ENCODE data around the gene SEC11C.
"Not testable (repeated sequence)": the region's sequence is repeated elsewhere in the genome, so short reads cannot be mapped to it uniquely, and the experiment has no call there.

The SEC11C gene

GRCh38 chr18:59139615-59140301, at the start of gene SEC11C:
TSS of gene SEC11C (plus strand) at chr18:59139884. CDS start at chr18:59139949, 65 bp downstream.
- peak; percentile 93 for DNase-seq (ENCODE audit: low read depth, low spot score)

GRCh38 chr18:59090966-59091603, 48.6 kb upstream of the SEC11C start:
- no peak for DNase-seq (ENCODE audit: low read depth, low spot score)

DNA sequence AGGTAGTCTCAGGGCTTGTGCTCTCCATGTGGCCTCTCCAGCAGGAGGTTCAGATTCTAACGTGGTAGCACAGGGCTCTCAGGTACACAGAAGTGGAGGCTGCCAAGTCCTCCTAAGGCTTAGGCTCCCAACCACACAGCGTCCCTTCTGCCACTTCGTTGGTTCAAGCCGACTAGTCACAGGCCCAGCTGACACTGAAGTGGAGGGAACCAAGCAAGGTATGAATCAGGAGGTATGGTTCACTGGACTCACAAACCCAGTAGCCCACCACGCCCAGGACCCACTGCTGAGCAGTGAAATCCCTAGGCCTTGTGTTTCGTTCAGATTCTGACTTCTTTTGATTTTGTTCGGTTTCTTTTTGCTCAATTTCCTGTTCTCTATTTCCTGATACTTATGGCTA, 46.0 kb upstream of the SEC11C start:
- no peak for DNase-seq (ENCODE audit: low read depth, low spot score)

DNA sequence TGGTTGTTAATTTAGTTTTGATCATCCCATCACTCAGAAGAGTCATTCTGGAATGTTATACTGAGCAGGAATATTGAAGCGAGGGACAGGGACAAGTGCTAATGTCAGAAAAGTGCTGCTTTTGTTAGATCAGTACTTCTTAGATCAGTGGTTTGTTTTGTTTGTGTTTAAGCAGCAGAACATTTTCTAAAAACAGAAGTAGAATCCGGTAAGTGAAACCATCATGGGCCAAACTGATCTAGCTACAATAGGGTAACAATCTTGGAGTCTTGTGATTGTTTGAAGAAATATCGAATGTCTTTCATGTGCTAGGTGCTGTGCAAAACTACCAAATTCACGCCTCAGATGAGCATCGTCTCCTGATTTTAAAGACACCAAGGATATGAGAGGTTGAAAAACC, 45.1 kb upstream of the SEC11C start:
- DNase-seq (ENCODE audit: low read depth, low spot score), result no peak

DNA sequence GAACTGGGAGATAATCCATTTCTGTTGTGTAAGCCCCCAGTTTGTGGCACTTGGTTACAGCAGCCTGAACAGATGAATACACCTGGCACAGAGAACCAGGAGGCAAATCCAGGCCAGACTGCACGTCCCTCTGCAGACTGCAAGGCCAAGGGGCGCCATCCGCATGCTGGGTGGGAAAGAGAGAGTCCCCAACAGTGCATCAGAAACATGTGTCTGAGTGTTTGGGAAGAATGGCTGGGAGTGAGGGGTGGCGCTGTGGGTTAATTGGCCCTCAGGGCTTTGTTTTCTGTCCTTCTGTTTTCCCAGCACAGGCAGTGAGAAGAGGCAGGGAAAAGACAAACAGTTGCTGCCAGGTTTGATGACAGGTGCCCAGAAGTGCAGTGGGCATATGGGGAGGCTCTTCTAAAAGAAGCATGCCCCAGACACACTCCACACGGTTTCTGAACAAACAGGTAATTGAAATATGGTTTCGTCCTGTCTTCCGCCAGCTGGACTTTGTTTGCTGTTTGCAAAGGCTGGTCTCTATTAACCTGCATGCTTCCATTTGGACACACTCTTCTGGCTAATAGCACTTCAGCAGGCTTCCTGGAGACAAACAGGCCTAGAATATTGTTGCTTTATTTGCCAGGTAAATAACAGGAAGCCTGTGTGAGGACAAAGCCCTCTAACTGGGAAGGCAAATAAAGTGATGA, 43.4 kb upstream of the SEC11C start:
- DNase-seq (ENCODE audit: low read depth, low spot score), result no peak

DNA sequence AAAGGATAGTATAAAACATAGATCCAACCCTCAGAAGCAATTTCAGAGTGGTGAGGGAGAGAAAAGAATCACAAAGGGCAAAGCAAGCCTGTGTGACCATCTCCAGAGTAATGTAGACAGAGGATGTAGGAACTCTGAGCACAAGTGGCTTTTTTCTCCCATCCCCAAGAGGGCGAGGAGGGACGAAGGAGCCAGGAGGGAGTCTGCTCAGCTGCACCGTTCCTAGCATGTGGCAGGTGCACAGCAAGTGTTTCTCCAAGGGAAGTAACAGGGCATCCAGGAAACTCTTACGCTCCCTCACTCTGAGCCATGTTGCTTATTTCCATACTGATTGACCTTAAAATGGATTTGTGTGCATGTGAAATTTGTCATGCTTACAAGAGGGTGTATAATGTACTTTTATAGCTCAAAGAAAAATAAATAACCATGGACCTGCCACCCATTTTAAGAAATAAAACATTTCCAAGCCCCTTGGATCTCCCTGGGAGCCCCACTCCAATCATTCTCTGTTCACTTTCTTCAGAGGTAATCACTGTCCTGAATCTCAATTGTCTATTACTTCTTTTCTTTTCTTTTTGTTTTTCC, 37.8 kb upstream of the SEC11C start:
- DNase-seq (ENCODE audit: low read depth, low spot score), result no peak

- no peak for DNase-seq (ENCODE audit: low read depth, low spot score)
Observed at GRCh38 chr18:59109375-59109774, 30.3 kb upstream of the SEC11C start.

DNA sequence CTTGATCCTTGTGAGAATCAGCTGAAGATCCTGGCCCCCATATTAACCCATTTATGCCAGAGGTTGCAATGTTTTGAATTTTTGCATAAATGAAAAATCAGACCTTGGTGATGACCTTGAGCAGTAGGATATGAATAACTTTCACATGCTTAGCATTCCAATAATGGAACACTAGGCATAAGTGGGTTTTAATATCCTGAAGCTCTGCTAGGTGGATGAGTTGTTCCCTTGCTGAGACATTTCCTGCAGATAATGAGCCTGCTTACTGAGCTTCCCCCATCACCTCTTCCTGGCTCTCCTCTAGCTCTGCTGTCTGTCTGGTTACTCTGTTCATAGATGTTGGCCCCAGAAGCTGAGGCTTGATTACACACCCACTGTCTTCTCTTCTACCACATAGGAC, 25.5 kb upstream of the SEC11C start:
- no peak for DNase-seq (ENCODE audit: low read depth, low spot score)

- DNase-seq (ENCODE audit: low read depth, low spot score), result peak; percentile 9
Observed at GRCh38 chr18:59123588-59124369, 15.9 kb upstream of the SEC11C start.

GRCh38 chr18:59124370-59124704, 15.3 kb upstream of the SEC11C start:
- no peak for DNase-seq (ENCODE audit: low read depth, low spot score)

GRCh38 chr18:59127047-59127446, 12.6 kb upstream of the SEC11C start:
- DNase-seq (ENCODE audit: low read depth, low spot score), result no peak

GRCh38 chr18:59129951-59130703, 9.6 kb upstream of the SEC11C start:
- no peak for DNase-seq (ENCODE audit: low read depth, low spot score)

- DNase-seq (ENCODE audit: low read depth, low spot score), result no peak
Observed at GRCh38 chr18:59132810-59133465, 6.7 kb upstream of the SEC11C start.

GRCh38 chr18:59139291-59139614, 431 bp upstream of the SEC11C start:
- peak; percentile 56 for DNase-seq (ENCODE audit: low read depth, low spot score)

DNA sequence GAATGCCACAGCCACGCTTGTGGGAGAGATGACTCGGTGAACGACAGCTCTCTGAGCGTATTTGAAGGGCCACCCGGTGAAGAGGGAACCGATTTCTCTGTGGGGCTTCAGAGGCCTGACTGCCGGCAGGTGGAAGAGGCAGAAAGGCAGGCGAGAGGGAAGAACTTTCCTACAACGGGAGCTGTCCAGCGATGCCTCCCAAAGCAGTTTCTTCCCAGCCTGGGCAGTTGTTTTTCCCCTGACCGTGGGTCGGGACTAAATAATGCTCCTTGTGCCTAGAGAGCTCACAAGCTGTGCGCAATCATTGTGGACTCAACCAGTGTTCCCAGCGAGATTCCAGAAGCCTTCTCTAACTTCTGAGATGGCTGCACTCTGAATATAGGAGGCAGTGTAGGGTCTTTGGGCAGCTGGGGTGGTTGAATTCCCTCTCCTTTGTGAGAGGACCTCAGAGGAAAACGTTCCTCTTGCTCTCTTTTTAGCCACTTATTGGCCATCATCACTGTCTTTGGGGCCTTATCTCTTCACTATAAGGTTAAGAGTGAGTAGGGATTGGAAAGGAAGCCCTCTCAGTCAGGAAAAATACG, 710 bp downstream of the SEC11C start:
- DNase-seq (ENCODE audit: low read depth, low spot score), result no peak

GRCh38 chr18:59141294-59142068, 1.8 kb downstream of the SEC11C start:
- no peak for DNase-seq (ENCODE audit: low read depth, low spot score)

DNA sequence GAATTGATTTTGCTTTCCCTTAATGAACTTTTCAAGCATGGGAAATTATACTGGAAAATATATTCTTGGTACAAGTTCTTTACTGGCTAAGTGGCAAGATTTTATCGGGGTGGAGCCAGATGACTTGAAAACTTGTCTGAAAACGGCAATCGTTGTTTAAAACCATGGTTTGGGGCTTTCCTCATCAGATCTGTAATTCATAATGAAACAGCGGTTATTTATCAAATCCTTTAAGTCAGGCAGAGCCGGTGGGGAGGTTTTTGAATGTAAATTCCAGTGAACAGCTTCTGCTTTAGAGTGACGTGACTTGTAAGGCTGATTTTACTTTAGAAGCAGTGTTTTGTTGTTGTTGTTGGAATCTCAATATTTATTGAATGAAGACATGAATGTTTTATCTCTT, 2.6 kb downstream of the SEC11C start:
- no peak for DNase-seq (ENCODE audit: low read depth, low spot score)

- not testable (repeated sequence) for DNase-seq (ENCODE audit: low read depth, low spot score)
Observed at GRCh38 chr18:59142800-59143416, 3.2 kb downstream of the SEC11C start.

GRCh38 chr18:59143441-59143840, 3.8 kb downstream of the SEC11C start:
- DNase-seq (ENCODE audit: low read depth, low spot score), result no peak

All from smooth muscle cell of the brain vasculature (primary cell).